M059J (cell line): ENCODE results near the gene ANKRD33B. TPM values are rescaled to one million over a fixed set of nuclear protein-coding genes. Genes with fewer than 3 reads are reported as not detected.

Source experiments
- DNase-seq: peaks from one replicate; pipeline ENCODE4 v3.0.0-alpha.2; 2012; ENCODE audit warnings: low read depth
- total RNA-seq: library from RNA; depleted of rRNA; stranded (reverse); fragments of >200 nt; shearing (Covaris generic); gene quantifications from 2 replicates; pipeline ENCODE4 v1.2.3, GENCODE V29; 2014

ANKRD33B gene
- total RNA-seq, 1 experiment from 2014 or later: 1.9 TPM

DNA sequence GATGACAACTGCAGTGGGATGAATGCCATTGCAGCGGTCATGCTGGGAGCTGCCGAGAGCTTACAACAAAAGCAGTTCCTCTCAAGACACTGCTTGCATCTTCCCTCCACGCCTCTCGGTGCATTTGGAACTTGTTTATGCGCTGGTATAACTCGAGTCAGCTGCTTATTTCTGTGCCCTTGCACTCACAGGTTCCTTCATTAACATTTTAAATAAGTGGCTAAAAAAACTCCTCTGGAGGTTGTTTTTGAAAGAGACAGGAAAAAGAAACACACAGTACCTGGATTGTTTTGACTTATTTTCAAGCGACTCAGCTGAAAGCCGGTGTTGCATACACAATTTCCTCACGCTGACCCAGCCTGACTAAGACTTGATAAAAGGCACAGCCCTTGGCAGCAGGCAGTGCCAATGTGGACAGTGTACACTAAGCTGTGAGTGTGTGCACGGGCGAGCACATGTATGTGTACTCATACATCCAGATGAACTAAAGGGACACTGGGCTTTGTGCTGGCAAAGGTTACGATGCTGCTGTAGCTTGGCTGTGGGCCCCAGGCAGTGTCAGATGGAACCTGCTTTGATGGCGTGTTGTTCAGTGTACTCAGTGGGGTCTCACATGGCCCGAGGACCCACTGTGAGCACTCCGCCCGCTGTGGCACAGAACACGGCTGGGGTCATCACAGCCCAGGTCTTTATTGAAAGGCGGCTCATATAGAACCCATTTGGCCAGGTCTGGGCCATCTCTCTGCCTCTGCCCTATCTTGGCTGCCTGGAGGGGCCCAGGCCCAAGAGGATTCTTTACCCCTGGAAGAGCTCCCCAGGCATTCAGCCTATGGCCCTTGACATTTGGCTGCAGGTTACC lies 92.3 kb downstream of the ANKRD33B start:
- no peak for DNase-seq

DNA sequence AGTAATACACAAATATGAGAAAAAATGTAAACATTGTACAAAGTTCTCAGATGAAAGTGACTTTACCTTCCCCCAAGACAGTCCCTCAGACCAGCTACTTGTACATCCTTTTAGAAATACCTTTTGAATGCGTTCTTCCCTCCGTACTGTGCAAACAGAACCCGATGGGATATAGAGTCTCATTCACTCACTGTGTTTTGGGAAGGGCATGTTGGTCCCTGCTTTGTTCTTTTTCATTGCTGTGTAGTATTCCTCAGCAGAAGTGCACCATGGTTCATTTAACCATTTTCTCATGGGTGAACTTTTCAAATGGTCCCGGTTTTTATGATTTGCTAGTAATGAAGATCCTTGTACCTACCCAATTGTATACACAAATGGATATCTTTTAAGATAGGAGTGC lies 94.4 kb downstream of the ANKRD33B start:
- no peak for DNase-seq

DNA sequence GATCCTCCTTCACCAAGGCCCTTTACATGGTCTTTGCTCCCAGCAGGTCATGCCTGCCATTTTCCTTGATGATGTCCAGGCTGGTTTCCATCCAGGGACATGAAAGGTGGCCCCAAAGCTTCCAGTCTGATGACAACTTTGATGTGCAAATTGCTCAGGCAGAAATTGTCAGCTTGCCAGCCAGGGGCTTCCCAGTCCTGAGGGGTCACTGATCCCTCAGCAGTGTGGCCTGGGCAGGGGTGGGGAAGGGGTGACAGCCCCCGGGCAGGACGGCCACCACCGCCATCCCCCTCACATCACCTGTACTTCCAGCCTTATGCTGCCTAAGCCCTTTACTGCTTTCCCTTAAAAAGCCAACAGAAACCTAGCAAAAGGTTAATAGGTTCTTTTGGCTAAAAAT lies 96.3 kb downstream of the ANKRD33B start:
- DNase-seq: no peak

DNA sequence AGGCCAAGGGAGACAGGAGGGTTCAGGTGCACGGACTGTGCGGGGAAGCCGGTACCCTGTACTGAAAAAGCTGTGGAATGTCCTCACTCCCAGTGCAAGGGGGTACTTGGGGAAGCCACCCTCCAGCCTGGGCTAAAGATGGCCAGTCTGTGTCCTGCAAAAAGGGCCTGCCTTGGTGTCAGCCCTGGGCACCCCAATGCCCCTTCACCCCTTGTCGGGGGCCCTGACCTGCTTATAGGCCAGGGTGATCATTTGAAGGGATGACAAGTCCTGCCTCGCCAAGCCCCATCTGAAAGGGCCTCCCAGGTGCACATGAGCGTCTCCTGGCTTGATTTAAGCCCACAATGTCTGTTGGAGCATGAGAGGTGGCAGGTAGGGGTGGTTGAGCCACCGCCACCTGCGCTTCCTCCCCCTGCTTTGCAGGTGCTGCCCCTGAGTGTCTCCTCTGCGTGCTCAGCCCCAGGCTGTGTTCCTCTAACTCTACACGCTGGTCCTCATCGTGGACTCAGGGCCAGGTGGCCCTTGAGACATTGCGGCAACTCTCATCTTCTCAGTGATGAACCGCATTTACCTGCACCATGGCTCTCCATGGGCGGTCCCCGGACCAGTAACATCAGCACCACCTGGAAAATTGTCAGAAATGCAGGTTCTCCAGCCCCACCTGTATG lies 97.0 kb downstream of the ANKRD33B start:
- no peak for DNase-seq

DNA sequence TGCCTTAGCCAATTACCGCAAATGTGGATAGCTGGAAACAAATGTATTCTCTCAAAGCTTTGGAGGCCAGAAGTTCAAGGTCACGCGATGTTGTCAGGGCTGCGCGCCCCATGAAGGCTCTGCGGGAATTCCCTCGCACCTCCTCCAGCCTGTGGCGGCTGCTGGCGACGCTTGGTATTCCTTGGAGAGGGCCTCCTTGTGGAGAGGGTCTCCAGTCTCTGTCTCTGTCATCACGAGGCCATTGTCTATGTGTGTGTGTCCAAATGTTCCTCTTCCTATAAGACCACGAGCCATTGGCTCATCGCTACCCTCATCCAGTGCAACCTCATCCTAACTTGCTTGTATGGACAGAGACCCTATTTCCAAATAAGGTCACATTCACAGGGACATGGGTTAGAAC lies 97.5 kb downstream of the ANKRD33B start:
- no peak for DNase-seq

DNA sequence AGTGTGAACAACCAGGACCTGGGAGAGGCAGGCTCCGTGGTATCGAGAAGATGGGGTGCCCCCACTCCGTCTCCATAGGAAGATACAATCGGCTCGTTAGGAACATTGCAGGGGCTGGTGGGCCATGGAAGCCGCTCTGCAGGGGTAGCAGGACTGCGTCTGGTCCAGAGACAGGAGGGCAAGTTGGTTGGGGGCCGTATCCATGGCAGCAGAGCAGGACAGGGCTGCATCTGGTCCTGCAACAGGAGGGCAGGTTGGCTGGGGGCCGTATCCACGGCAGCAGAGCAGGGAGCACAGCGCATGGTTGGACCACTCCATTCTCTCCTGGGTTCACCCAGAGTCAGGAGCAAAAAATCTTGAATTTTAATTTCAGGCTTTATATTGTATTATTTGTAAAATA lies 98.2 kb downstream of the ANKRD33B start:
- DNase-seq: no peak

DNA sequence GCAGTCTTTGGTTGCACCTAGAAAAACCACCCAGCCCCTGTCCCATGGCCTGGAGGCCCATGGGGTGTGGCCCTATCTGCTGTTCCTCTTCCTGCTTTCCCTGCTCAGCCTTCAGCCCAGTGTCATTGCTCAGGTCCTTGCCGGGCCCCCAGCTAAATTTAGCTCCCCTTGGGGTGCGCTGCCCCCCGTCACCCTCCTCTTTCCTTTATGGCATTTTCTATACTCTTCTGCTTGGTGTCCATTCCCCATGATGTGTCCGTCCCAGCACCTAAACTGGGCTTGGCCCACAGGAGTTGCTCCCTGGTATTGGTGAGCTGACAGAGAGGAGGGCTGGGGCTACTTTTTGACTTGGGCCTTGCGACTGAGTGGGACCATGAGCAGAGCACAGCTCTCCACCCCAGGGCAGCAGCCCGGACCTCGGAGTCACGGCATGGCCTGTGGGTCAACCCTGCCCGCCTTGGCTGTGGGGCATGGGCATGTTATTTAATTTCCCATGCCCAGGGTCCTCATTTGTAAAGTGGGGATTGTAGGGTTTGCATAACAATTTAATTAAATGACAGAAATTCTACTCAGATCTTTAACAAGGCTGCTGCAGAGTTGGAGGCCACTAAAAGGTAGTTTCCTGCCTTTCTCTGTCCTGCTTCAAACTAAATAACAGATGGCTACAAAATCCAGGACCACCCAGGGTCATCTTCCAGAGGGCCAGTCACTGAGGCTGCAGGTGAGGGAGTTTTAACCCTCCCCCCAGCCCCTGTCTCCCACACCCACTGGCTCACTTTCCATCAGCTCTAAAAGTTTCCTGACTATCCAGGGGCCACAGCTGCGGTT lies 99.0 kb downstream of the ANKRD33B start:
- DNase-seq: no peak

DNA sequence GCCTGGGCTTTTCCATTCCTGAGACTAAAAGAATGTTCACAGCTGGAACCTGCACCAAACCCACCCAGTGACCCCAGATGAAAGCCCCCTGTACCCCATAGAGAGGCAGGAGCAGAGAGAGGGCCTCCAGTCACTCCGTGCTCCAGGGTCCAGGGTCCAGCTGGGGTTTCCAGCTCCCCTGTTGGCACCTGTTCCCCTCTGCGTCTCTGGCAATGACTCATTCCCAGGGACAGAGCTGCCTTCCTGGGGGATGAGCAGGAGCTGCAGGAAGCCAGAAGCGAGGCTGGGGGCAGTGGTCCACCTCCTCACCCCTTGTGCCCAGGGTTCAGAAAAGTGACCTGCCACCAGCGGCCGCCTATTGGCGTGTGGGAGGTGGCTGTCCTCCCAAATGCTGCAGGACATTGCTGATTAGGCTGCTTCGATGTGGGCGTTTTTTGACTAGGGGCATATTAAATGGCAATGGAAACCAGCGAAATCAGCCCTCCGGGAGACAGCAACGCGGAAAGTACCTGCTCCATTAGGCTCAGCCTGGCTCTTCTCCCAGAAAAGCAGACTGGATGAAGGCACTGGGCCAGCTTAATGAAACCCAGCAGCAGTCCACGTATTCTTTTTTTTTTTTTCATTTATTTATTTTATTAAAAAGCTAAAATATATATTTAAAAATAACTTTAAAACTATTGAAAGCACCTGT lies 99.8 kb downstream of the ANKRD33B start:
- DNase-seq: peak; percentile 78

DNA sequence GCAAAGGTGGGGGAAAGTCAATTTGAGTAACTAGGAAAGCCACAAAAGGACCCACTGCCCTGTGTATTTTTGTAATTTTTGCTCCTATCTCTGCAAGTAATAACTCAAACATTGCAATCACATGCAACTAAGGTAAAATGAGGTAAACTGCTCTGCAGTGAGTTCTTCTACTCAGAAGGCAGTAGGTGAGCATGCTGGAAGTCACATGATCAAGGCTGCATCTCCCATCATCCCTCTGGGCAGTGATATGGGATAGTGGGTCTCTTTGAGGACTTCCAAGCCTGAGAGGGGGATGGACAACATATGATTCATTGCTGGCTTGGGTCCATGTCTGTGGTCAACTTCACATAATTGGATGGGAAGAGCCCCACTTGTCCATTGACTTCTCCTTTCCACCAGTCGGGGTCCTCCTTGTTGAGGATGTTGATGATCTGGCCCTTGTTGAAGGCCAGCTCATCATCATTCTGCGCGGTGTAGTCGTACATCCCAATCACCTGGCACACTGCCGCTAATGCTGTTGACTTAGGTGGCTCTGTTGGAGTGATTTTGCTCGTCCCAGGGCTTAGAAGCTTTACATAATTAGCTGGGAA lies 100.4 kb downstream of the ANKRD33B start:
- peak; percentile 73 for DNase-seq

DNA sequence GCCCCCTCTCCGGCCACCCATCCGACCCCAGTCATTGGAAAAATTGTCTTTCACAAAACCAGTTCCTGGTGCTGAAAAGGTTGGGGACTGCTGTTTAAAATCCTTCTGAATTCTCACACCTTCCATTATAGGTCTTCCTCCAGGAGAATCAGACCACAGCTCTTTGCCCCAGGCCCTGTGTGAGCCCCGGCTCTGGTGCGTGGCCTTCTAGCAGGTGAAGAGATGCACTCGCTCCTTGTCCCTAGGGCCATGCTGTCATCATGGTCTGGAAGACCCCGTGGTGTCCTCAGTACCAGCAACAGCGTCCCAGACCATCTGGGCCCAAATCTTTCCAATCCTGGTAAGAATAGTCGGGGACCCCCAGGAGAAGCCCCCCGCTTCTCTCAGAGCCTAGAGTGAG lies 101.9 kb downstream of the ANKRD33B start:
- no peak for DNase-seq

DNA sequence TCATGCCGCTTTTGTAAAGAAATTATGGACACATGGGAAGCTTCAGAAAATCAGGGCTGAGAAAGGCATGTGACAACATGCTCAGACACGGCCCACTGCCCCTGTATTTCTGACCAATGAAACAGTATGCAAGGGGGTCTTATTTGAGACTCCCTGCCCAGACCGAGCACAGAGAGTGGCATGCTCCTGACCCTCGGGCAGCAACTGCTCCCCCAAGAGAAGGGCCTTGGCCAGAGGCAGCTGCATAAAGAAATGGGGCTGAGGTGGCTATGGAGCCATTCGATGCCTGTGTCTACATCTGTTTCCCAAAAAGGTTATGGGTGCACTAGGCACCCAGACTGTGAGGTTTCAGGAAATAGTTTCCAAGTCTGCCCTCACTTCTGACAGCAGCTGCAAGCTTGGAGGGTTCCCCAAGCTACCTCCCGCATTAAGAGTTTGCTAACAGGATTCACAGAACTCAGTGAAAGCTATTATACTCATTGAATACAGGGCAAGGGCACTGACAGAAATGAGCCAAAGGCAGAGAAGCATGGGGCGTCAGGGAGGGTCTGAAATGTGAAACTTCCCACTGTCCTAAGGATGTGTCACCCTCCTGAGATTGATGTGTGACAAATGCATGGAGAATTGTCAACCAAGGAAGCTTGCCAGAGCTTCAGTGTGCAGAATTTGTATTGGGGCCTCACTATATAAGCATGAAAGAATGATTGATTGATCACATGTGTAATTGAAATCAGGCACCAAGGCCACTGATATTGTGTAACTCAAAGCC lies 102.8 kb downstream of the ANKRD33B start:
- no peak for DNase-seq

DNA sequence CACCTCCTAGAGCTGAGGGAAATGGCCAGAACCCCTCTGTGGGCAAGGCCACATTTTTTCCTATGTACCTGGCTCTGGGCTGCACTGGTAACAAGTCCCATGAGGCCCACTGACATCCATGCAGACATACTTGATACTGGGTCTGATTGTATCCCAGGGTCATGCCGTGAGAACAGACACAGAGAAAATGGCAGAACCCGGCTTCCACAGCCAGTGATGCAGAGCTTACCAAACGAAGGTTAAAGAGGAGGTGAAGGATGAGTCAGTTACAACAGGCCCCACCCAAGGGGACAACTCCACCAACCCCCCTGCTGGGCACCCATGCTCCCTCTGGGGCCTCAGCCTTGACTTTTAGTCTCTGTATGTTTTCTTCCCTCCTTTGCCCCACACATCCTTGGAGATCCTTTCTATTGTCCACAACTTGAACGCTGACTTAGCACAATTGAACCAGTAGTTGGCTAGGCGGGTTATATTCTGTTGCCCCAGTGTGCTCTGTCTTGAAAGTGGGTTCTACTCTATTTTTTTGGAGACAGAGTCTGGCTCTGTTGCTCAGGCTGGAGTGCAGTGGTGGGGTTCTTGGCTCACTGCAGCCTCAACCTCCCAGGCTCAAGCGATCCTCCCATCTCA lies 103.7 kb downstream of the ANKRD33B start:
- no peak for DNase-seq

DNA sequence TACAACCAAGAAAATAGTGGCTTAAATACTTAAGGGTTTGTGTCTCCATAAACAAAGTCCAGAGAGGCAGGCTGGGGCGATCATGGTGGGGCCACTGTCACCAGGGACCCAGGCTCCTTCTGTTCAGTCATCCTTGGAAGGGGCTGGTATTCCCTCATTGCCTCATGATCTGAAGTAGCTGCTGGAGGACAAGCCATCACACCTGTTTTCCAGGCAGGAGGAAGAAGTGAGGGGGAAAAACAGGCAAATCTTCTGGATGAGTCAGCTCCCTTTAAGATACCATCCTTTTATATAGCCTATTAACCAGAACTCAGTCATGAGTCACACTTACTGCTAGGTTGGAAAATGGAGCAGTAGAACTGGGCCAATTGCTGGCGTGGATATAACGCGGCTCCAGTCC lies 104.8 kb downstream of the ANKRD33B start:
- DNase-seq: peak; percentile 58

DNA sequence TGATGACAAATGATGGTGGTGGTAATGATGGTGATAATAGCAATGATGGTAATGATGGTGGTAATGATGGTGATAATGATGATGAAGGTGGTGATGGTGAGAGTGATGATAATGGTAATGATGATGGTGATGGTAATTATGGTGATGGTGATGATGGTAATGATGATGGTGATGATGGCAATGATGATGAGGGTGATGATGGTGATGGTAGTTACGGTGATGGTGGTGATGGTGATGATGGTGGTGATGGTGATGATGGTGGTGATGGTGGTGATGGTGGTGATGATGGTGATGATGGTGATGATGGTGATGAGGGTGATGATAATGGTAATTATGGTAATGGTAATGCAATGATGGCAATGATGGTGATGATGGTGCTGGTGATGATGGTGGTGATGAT lies 106.1 kb downstream of the ANKRD33B start:
- DNase-seq: no peak

DNA sequence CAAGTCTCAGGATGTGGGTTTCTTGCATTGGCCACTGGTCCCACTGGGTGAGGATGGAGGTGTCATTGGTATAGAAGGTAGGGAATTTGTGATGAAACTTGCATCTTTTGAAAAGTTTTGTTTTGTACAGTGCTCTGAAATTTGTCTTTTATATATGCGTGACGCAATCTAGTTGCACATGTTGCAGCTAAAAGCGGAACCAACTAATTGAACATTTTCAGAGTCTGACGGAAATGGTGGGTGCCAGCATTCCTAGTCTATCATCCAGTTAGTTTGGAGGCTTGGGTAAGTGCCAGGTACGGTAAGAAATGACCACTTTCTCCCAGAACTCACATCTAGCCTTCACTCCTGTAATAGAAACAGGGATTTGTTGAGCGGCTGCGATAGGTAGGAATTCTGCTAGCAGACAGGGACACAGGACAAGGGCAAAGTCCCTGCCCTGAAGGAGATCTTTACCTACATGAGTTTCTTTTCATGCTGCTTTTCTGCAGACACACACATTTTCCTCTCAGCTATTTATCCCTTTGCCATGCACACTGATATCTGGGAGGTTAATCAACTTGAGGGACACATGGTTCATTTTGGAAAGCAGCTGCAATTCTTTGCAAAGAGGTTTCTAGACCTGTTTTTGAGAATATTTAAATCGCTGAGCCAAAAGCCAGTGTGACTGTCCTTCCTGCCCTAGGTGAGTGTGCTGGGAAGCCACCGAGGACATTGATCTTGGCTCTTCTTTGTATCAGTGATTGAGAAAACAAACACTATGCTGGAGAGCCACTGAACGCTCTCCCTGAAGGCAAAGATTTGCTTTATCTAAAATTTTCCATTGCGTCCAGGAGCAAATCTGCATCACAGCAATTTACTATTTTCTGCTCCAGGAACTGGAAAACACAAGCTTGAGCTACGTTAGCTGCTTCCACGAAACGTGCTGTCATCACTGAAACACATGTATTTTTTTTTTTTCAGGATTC lies 107.5 kb downstream of the ANKRD33B start:
- DNase-seq: no peak

DNA sequence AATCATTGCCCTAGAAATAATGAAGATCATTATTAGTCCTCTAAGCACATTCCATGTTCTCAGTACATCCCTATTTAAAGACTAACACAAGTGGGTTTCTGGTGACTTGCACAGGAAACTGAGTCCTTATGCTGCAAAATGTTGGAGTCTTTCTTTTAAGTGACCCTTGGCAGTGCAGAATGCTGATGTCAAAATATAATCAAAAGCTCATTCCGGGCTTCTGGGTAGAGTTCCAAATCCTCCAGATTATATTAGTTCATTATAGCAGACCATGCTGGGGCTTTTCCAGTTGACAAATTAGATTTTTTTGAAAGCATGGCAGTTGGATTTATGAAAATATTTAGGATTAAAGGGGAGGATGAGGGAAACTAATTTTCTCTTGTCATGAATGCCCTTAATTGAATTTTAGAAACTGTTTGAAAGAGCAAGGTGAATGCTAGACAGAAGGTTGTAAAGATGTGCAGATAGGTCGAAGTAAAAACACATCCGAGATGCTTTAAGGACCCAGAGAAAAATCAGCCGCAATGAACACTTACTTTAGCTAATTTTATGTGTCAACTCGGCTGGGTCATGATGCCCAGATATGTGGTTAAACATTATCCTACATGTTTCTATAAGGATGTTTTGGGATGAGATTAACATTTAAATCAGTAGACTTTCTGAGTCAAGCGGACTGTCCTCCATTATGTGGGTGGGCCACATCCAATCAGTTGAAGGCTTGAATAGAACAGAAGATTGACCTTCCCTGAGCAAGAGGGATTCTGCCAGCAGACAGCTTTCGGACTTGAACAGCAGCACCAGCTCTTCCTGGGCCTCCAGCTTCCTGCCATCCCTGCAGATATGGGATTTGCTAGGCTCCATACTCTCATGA lies 108.5 kb downstream of the ANKRD33B start:
- DNase-seq: no peak

DNA sequence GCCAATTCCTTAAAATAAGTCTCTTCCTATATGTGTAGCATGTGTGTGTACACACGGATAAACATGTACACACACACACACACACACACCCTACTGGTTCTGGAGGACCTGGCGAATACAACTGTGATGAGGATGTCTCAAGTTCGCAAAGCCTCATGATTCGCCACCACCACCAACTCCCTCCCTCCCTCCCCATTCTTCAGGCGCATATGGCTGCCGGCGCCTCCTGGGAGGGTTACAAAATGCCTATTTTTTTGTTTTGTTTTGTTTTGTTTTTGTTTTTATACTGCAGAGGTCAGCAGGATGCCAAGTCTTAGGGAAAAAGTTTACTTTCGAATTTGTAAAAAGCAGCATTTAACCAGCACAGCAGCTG lies 109.1 kb downstream of the ANKRD33B start:
- no peak for DNase-seq

DNA sequence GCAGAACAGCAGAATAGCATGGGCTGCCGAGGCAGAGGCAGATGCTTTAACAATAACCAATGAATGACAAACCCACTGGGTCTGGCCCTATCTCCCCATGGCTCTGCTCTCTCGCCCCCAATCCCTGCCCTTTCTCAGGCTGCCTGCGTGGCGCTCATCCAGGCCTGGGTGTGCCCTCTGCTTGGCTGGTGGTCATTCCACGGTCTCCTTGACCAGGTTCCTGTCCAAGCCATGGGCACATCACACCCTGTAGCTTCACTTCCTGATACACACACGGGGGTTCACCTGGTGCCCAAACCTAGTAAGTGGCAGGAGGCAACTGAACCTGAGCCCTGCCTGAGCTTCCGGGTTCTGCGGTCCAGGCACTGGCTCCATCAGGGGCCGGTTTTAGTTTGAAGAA lies 109.5 kb downstream of the ANKRD33B start:
- DNase-seq: no peak
